ENCODE data around the gene LZTS2.

DNA sequence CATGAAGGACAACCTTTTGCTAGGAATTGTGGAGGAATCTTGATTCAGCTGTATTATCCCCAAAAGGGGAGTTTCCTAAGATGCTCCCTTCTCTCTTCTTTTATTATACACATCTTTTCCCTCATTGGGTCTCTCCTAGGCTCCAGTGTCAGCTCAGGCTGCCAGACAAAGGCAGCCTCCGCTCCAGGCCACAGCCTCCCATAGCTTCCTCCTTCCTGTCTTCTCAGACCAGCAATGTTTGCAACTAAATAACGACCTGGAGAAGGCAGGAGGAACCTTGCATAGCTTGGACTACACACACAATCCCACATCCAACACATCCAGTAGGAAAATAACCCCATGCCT, 43.7 kb downstream of the LZTS2 start:
- TF ChIP-seq, protein P1, sequence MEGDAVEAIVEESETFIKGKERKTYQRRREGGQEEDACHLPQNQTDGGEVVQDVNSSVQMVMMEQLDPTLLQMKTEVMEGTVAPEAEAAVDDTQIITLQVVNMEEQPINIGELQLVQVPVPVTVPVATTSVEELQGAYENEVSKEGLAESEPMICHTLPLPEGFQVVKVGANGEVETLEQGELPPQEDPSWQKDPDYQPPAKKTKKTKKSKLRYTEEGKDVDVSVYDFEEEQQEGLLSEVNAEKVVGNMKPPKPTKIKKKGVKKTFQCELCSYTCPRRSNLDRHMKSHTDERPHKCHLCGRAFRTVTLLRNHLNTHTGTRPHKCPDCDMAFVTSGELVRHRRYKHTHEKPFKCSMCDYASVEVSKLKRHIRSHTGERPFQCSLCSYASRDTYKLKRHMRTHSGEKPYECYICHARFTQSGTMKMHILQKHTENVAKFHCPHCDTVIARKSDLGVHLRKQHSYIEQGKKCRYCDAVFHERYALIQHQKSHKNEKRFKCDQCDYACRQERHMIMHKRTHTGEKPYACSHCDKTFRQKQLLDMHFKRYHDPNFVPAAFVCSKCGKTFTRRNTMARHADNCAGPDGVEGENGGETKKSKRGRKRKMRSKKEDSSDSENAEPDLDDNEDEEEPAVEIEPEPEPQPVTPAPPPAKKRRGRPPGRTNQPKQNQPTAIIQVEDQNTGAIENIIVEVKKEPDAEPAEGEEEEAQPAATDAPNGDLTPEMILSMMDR (conservative IDR thresholded peaks at IDR 0.05; ENCODE audit: low read depth in 2 of 2) = no peak
- TF ChIP-seq, protein P2, sequence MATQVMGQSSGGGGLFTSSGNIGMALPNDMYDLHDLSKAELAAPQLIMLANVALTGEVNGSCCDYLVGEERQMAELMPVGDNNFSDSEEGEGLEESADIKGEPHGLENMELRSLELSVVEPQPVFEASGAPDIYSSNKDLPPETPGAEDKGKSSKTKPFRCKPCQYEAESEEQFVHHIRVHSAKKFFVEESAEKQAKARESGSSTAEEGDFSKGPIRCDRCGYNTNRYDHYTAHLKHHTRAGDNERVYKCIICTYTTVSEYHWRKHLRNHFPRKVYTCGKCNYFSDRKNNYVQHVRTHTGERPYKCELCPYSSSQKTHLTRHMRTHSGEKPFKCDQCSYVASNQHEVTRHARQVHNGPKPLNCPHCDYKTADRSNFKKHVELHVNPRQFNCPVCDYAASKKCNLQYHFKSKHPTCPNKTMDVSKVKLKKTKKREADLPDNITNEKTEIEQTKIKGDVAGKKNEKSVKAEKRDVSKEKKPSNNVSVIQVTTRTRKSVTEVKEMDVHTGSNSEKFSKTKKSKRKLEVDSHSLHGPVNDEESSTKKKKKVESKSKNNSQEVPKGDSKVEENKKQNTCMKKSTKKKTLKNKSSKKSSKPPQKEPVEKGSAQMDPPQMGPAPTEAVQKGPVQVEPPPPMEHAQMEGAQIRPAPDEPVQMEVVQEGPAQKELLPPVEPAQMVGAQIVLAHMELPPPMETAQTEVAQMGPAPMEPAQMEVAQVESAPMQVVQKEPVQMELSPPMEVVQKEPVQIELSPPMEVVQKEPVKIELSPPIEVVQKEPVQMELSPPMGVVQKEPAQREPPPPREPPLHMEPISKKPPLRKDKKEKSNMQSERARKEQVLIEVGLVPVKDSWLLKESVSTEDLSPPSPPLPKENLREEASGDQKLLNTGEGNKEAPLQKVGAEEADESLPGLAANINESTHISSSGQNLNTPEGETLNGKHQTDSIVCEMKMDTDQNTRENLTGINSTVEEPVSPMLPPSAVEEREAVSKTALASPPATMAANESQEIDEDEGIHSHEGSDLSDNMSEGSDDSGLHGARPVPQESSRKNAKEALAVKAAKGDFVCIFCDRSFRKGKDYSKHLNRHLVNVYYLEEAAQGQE (IDR thresholded peaks at IDR 0.05; ENCODE audit: unreplicated experiment) = no peak
- TF ChIP-seq EZH2 (IDR thresholded peaks at IDR 0.05; ENCODE audit: low read depth, unreplicated experiment) = peak; percentile 11
- no peak for TF ChIP-seq POLR2AphosphoS5 (IDR thresholded peaks at IDR 0.05; ENCODE audit: low read depth)
- TF ChIP-seq, protein P3, sequence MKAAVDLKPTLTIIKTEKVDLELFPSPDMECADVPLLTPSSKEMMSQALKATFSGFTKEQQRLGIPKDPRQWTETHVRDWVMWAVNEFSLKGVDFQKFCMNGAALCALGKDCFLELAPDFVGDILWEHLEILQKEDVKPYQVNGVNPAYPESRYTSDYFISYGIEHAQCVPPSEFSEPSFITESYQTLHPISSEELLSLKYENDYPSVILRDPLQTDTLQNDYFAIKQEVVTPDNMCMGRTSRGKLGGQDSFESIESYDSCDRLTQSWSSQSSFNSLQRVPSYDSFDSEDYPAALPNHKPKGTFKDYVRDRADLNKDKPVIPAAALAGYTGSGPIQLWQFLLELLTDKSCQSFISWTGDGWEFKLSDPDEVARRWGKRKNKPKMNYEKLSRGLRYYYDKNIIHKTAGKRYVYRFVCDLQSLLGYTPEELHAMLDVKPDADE (IDR thresholded peaks at IDR 0.05) = no peak
- no peak for TF ChIP-seq EZH2phosphoT487 (IDR thresholded peaks at IDR 0.05; ENCODE audit: unreplicated experiment)
- no peak for TF ChIP-seq JUNB (IDR thresholded peaks at IDR 0.05; ENCODE audit: unreplicated experiment)
- no peak for TF ChIP-seq STAT1 (IDR thresholded peaks at IDR 0.05; ENCODE audit: unreplicated experiment)
- no peak for TF ChIP-seq NANOG (IDR thresholded peaks at IDR 0.05; ENCODE audit: borderline replicate concordance)
- no peak for TF ChIP-seq CREB1 (CRISPR knock-in tag; IDR thresholded peaks at IDR 0.05; ENCODE audit: low read depth)
- TF ChIP-seq ZNF331 (CRISPR knock-in tag; IDR thresholded peaks at IDR 0.05; ENCODE audit: low read depth) = no peak
- TF ChIP-seq, protein P4, sequence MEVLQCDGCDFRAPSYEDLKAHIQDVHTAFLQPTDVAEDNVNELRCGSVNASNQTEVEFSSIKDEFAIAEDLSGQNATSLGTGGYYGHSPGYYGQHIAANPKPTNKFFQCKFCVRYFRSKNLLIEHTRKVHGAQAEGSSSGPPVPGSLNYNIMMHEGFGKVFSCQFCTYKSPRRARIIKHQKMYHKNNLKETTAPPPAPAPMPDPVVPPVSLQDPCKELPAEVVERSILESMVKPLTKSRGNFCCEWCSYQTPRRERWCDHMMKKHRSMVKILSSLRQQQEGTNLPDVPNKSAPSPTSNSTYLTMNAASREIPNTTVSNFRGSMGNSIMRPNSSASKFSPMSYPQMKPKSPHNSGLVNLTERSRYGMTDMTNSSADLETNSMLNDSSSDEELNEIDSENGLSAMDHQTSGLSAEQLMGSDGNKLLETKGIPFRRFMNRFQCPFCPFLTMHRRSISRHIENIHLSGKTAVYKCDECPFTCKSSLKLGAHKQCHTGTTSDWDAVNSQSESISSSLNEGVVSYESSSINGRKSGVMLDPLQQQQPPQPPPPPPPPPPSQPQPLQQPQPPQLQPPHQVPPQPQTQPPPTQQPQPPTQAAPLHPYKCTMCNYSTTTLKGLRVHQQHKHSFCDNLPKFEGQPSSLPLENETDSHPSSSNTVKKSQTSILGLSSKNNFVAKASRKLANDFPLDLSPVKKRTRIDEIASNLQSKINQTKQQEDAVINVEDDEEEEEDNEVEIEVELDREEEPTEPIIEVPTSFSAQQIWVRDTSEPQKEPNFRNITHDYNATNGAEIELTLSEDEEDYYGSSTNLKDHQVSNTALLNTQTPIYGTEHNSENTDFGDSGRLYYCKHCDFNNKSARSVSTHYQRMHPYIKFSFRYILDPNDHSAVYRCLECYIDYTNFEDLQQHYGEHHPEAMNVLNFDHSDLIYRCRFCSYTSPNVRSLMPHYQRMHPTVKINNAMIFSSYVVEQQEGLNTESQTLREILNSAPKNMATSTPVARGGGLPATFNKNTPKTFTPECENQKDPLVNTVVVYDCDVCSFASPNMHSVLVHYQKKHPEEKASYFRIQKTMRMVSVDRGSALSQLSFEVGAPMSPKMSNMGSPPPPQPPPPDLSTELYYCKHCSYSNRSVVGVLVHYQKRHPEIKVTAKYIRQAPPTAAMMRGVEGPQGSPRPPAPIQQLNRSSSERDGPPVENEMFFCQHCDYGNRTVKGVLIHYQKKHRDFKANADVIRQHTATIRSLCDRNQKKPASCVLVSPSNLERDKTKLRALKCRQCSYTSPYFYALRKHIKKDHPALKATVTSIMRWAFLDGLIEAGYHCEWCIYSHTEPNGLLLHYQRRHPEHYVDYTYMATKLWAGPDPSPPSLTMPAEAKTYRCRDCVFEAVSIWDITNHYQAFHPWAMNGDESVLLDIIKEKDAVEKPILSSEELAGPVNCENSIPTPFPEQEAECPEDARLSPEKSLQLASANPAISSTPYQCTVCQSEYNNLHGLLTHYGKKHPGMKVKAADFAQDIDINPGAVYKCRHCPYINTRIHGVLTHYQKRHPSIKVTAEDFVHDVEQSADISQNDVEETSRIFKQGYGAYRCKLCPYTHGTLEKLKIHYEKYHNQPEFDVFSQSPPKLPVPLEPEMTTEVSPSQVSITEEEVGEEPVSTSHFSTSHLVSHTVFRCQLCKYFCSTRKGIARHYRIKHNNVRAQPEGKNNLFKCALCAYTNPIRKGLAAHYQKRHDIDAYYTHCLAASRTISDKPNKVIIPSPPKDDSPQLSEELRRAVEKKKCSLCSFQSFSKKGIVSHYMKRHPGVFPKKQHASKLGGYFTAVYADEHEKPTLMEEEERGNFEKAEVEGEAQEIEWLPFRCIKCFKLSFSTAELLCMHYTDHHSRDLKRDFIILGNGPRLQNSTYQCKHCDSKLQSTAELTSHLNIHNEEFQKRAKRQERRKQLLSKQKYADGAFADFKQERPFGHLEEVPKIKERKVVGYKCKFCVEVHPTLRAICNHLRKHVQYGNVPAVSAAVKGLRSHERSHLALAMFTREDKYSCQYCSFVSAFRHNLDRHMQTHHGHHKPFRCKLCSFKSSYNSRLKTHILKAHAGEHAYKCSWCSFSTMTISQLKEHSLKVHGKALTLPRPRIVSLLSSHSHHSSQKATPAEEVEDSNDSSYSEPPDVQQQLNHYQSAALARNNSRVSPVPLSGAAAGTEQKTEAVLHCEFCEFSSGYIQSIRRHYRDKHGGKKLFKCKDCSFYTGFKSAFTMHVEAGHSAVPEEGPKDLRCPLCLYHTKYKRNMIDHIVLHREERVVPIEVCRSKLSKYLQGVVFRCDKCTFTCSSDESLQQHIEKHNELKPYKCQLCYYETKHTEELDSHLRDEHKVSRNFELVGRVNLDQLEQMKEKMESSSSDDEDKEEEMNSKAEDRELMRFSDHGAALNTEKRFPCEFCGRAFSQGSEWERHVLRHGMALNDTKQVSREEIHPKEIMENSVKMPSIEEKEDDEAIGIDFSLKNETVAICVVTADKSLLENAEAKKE (CRISPR knock-in tag; IDR thresholded peaks at IDR 0.05) = no peak
- TF ChIP-seq ZNF114 (CRISPR knock-in tag; IDR thresholded peaks at IDR 0.05) = no peak
